Naive B cell (primary cell): ENCODE data around the gene MRFAP1. TPM values are rescaled to one million over a fixed set of nuclear protein-coding genes. Genes with fewer than 3 reads are reported as not detected.
A peak's percentile ranks its signal among the peaks of the same experiment; 100 is the strongest.

Experiments used
- ATAC-seq, 2 donors: fragments of 150-1000 bp; cut with Tn5 transposase; 2 replicates each; pipeline ENCODE4 v1.10.0; 2021; ENCODE audit warnings: low read depth in 2 of 2, mild to moderate bottlenecking in 2 of 2, moderate library complexity in 2 of 2
- DNase-seq: peaks from one replicate; pipeline ENCODE4 v3.0.0; 2022
- H3K27ac Mint-ChIP-seq, 6 donors: one replicate each; pipeline ENCODE4 v1.8.0; 2020 to 2022; ENCODE audit warnings: mild to moderate bottlenecking in 6 of 6, mixed read lengths in 6 of 6, moderate library complexity in 5 of 6, inconsistent platforms in 2 of 6
- H3K27me3 Mint-ChIP-seq, 3 donors: one replicate each; pipeline ENCODE4 v1.8.0; 2021 to 2022; ENCODE audit warnings: mixed read lengths in 3 of 3, mild to moderate bottlenecking in 1 of 3
- H3K36me3 Mint-ChIP-seq, 2 donors: one replicate each; pipeline ENCODE4 v1.8.0; 2020 to 2022; ENCODE audit warnings: mixed read lengths in 2 of 2, inconsistent platforms in 1 of 2, mild to moderate bottlenecking in 1 of 2
- H3K4me1 Mint-ChIP-seq, 3 donors: one replicate each; pipeline ENCODE4 v1.8.0; 2020 to 2022; ENCODE audit warnings: mixed read lengths in 3 of 3, inconsistent platforms in 1 of 3, mild to moderate bottlenecking in 1 of 3, moderate library complexity in 1 of 3
- H3K4me3 Mint-ChIP-seq, 8 donors: one replicate each; pipeline ENCODE4 v1.8.0; 2020 to 2022; ENCODE audit warnings: mild to moderate bottlenecking in 8 of 8, mixed read lengths in 8 of 8, moderate library complexity in 8 of 8, inconsistent platforms in 2 of 8
- H3K9me3 Mint-ChIP-seq, 7 donors: one replicate each; pipeline ENCODE4 v1.8.0; 2020 to 2022; ENCODE audit warnings: mixed read lengths in 7 of 7, mild to moderate bottlenecking in 5 of 7, inconsistent platforms in 2 of 7, moderate library complexity in 1 of 7
- polyA plus RNA-seq, 6 donors: library from polyadenylated mRNA; unstranded; fragments of 300-500 nt; fragmentation: Illumina TruSeq; gene quantifications; one replicate each; pipeline ENCODE4 v1.2.3, GENCODE V29; 2021; ENCODE audit warnings: low read depth in 6 of 6

MRFAP1 gene
- polyA plus RNA-seq, 6 donors from 2014 or later: 156 to 214 (median 164) TPM

GRCh38 chr4:6616087-6616995, 24.1 kb upstream of the MRFAP1 start:
- H3K27me3 Mint-ChIP-seq: no peaks in the 10 kb centered on the region
- H3K36me3 Mint-ChIP-seq: peaks cover 24 to 45% of the 10 kb centered on the region in 2 donors
- H3K9me3 Mint-ChIP-seq: peaks cover 0 to 3% (median 0%) of the 10 kb centered on the region in 7 donors
- H3K4me3 Mint-ChIP-seq: no peak overlapping the region
- H3K27ac Mint-ChIP-seq: peak overlapping the region in 1 of 6 donors; percentile 24
- no peak for DNase-seq
- H3K4me1 Mint-ChIP-seq: peaks cover 0 to 8% (median 0%) of the 10 kb centered on the region in 3 donors
- no peak for ATAC-seq

GRCh38 chr4:6617246-6617645, 23.2 kb upstream of the MRFAP1 start:
- Mint-ChIP-seq H3K4me1 (peaks cover 0 to 7% (median 0%) of the 10 kb centered on the region in 3 donors), H3K27me3 (no peaks in the 10 kb centered on the region), H3K36me3 (peaks cover 19 to 47% of the 10 kb centered on the region in 2 donors), H3K27ac (peak overlapping the region in 2 of 6 donors; percentile 24 to 64), H3K9me3 (peaks cover 0 to 5% (median 0%) of the 10 kb centered on the region in 7 donors), H3K4me3 (no peak overlapping the region)
- DNase-seq (no peak), ATAC-seq (no peak)

GRCh38 chr4:6618386-6619115, 21.9 kb upstream of the MRFAP1 start:
- Mint-ChIP-seq H3K27ac (peak overlapping the region in 1 of 6 donors; percentile 44), H3K4me3 (peak overlapping the region in 1 of 8 donors; percentile 18), H3K36me3 (peaks cover 18 to 43% of the 10 kb centered on the region in 2 donors), H3K27me3 (no peaks in the 10 kb centered on the region), H3K4me1 (peaks cover 0 to 7% (median 2%) of the 10 kb centered on the region in 3 donors), H3K9me3 (peaks cover 0 to 5% (median 0%) of the 10 kb centered on the region in 7 donors)
- ATAC-seq (no peak), DNase-seq (no peak)

GRCh38 chr4:6619116-6619465, 21.4 kb upstream of the MRFAP1 start:
- peaks cover 0 to 5% (median 0%) of the 10 kb centered on the region in 7 donors for H3K9me3 Mint-ChIP-seq
- ATAC-seq (no peak), DNase-seq (no peak)
- no peak overlapping the region for H3K27ac Mint-ChIP-seq
- H3K4me3 Mint-ChIP-seq: no peak overlapping the region
- H3K36me3 Mint-ChIP-seq: peaks cover 18 to 43% of the 10 kb centered on the region in 2 donors
- peaks cover 0 to 7% (median 2%) of the 10 kb centered on the region in 3 donors for H3K4me1 Mint-ChIP-seq
- H3K27me3 Mint-ChIP-seq: no peaks in the 10 kb centered on the region

GRCh38 chr4:6619466-6620255, 20.8 kb upstream of the MRFAP1 start:
- H3K27ac Mint-ChIP-seq: no peak overlapping the region
- peaks cover 18 to 39% of the 10 kb centered on the region in 2 donors for H3K36me3 Mint-ChIP-seq
- DNase-seq: no peak
- peaks cover 0 to 5% (median 0%) of the 10 kb centered on the region in 7 donors for H3K9me3 Mint-ChIP-seq
- H3K4me1 Mint-ChIP-seq: peaks cover 0 to 7% (median 2%) of the 10 kb centered on the region in 3 donors
- no peak overlapping the region for H3K4me3 Mint-ChIP-seq
- no peaks in the 10 kb centered on the region for H3K27me3 Mint-ChIP-seq
- no peak for ATAC-seq

GRCh38 chr4:6620296-6620695, 20.2 kb upstream of the MRFAP1 start:
- Mint-ChIP-seq H3K4me3 (no peak overlapping the region), H3K36me3 (peaks cover 18 to 36% of the 10 kb centered on the region in 2 donors), H3K27me3 (no peaks in the 10 kb centered on the region), H3K9me3 (peaks cover 0 to 5% (median 0%) of the 10 kb centered on the region in 7 donors), H3K27ac (no peak overlapping the region), H3K4me1 (peaks cover 0 to 10% (median 2%) of the 10 kb centered on the region in 3 donors)
- ATAC-seq: no peak
- no peak for DNase-seq

- Mint-ChIP-seq H3K4me3 (no peak overlapping the region), H3K9me3 (peaks cover 0 to 5% (median 0%) of the 10 kb centered on the region in 7 donors), H3K36me3 (peaks cover 18 to 35% of the 10 kb centered on the region in 2 donors), H3K4me1 (peaks cover 0 to 10% (median 2%) of the 10 kb centered on the region in 3 donors), H3K27ac (peak overlapping the region in 3 of 6 donors; percentile 36 to 92 (median 65)), H3K27me3 (no peaks in the 10 kb centered on the region)
- no peak for ATAC-seq
- DNase-seq: no peak
These were observed 19.5 kb upstream of the MRFAP1 start for GRCh38 chr4:6620891-6621555.

GRCh38 chr4:6621556-6621927, 18.9 kb upstream of the MRFAP1 start:
- Mint-ChIP-seq H3K4me1 (peaks cover 0 to 10% (median 2%) of the 10 kb centered on the region in 3 donors), H3K9me3 (peaks cover 0 to 5% (median 0%) of the 10 kb centered on the region in 7 donors), H3K27ac (peak overlapping the region in 1 of 6 donors; percentile 34), H3K36me3 (peaks cover 13 to 30% of the 10 kb centered on the region in 2 donors), H3K27me3 (no peaks in the 10 kb centered on the region), H3K4me3 (peak overlapping the region in 1 of 8 donors; percentile 54)
- ATAC-seq (no peak), DNase-seq (no peak)

- peaks cover 3 to 24% of the 10 kb centered on the region in 2 donors for H3K36me3 Mint-ChIP-seq
- ATAC-seq (no peak), DNase-seq (no peak)
- H3K27me3 Mint-ChIP-seq: no peaks in the 10 kb centered on the region
- no peak overlapping the region for H3K4me3 Mint-ChIP-seq
- H3K4me1 Mint-ChIP-seq: peaks cover 0 to 10% (median 2%) of the 10 kb centered on the region in 3 donors
- peak overlapping the region in 2 of 6 donors; percentile 15 to 87 for H3K27ac Mint-ChIP-seq
- H3K9me3 Mint-ChIP-seq: peaks cover 0 to 4% (median 0%) of the 10 kb centered on the region in 7 donors
These were observed 17.7 kb upstream of the MRFAP1 start for GRCh38 chr4:6622744-6623143.

GRCh38 chr4:6625256-6625655, 15.2 kb upstream of the MRFAP1 start:
- H3K4me1 Mint-ChIP-seq: peaks cover 0 to 7% (median 2%) of the 10 kb centered on the region in 3 donors
- peaks cover 3 to 15% of the 10 kb centered on the region in 2 donors for H3K36me3 Mint-ChIP-seq

GRCh38 chr4:6626066-6626465, 14.4 kb upstream of the MRFAP1 start:
- Mint-ChIP-seq H3K27ac (no peak overlapping the region), H3K9me3 (peaks cover 0 to 4% (median 0%) of the 10 kb centered on the region in 7 donors), H3K4me1 (peaks cover 0 to 7% (median 2%) of the 10 kb centered on the region in 3 donors), H3K27me3 (no peaks in the 10 kb centered on the region), H3K36me3 (peaks cover 3 to 11% of the 10 kb centered on the region in 2 donors), H3K4me3 (no peak overlapping the region)
- ATAC-seq (no peak), DNase-seq (no peak)

More at GRCh38 chr4:6625256-6625655, 15.2 kb upstream of the MRFAP1 start:
- no peak for DNase-seq
- H3K27ac Mint-ChIP-seq: peak overlapping the region in 1 of 6 donors; percentile 84
- no peak overlapping the region for H3K4me3 Mint-ChIP-seq
- peaks cover 0 to 4% (median 0%) of the 10 kb centered on the region in 7 donors for H3K9me3 Mint-ChIP-seq
- no peak for ATAC-seq
- H3K27me3 Mint-ChIP-seq: no peaks in the 10 kb centered on the region

GRCh38 chr4:6627832-6628231, 12.7 kb upstream of the MRFAP1 start:
- DNase-seq (no peak), ATAC-seq (no peak)
- H3K27ac Mint-ChIP-seq: peak overlapping the region in 1 of 6 donors; percentile 21
- no peaks in the 10 kb centered on the region for H3K27me3 Mint-ChIP-seq
- H3K36me3 Mint-ChIP-seq: no peaks in the 10 kb centered on the region
- H3K4me1 Mint-ChIP-seq: peaks cover 0 to 4% (median 2%) of the 10 kb centered on the region in 3 donors
- H3K4me3 Mint-ChIP-seq: no peak overlapping the region
- H3K9me3 Mint-ChIP-seq: no peaks in the 10 kb centered on the region
